WTC11 (cell line): ENCODE data around the gene NEK7.

Source experiments
- CBFB ChIP-seq: sonication (generic); formaldehyde crosslinking; IDR thresholded peaks from 2 replicates; pipeline ENCODE4 v1.8.1; 2022; ENCODE audit warnings: mild to moderate bottlenecking, low read depth, missing genetic modification reagents
- CREM ChIP-seq: sonication (generic); formaldehyde crosslinking; IDR thresholded peaks from 2 replicates; pipeline ENCODE4 v1.8.1; 2022; ENCODE audit warnings: mild to moderate bottlenecking, missing genetic modification reagents, moderate library complexity
- CTCF ChIP-seq: fragments of 200-600 bp; IDR thresholded peaks from 2 replicates; pipeline ENCODE4 v1.8.0; 2022; ENCODE audit warnings: antibody characterized with exemption
- ELF4 ChIP-seq: sonication (generic); formaldehyde crosslinking; IDR thresholded peaks from 2 replicates; pipeline ENCODE4 v1.8.1; 2022; ENCODE audit warnings: low read depth, mild to moderate bottlenecking, moderate library complexity, missing genetic modification reagents
- GTF2I ChIP-seq: fragments of 250-450 bp; sonication (Bioruptor Pico); conservative IDR thresholded peaks from 2 replicates; pipeline ENCODE4 v1.4.0; 2021; ENCODE audit warnings: mild to moderate bottlenecking
- JUN ChIP-seq: sonication (generic); formaldehyde crosslinking; IDR thresholded peaks from 2 replicates; pipeline ENCODE4 v1.8.0; 2023; ENCODE audit warnings: mild to moderate bottlenecking, missing genetic modification reagents
- KAT7 ChIP-seq: sonication (generic); formaldehyde crosslinking; IDR thresholded peaks from 2 replicates; pipeline ENCODE4 v1.8.1; 2023; ENCODE audit warnings: missing genetic modification reagents, mild to moderate bottlenecking, borderline replicate concordance
- NR1H2 ChIP-seq: sonication (generic); formaldehyde crosslinking; IDR thresholded peaks from 2 replicates; pipeline ENCODE4 v1.9.0; 2021; ENCODE audit warnings: mild to moderate bottlenecking, moderate library complexity, missing genetic modification reagents
- NR2C2 ChIP-seq: sonication (generic); formaldehyde crosslinking; IDR thresholded peaks from 2 replicates; pipeline ENCODE4 v1.8.0; 2022; ENCODE audit warnings: mild to moderate bottlenecking, missing genetic modification reagents
- PRDM15 ChIP-seq: sonication (generic); formaldehyde crosslinking; IDR thresholded peaks from 2 replicates; pipeline ENCODE4 v1.8.0; 2022; ENCODE audit warnings: missing genetic modification reagents
- TCF7 ChIP-seq: sonication (generic); formaldehyde crosslinking; IDR thresholded peaks from 2 replicates; pipeline ENCODE4 v1.8.0; 2022; ENCODE audit warnings: mild to moderate bottlenecking, low read depth, missing genetic modification reagents, moderate library complexity
- TP53 ChIP-seq: sonication (generic); formaldehyde crosslinking; IDR thresholded peaks from 2 replicates; pipeline ENCODE4 v1.8.1; 2023; ENCODE audit warnings: mild to moderate bottlenecking, missing genetic modification reagents
- USF2 ChIP-seq: sonication (generic); formaldehyde crosslinking; IDR thresholded peaks from 2 replicates; pipeline ENCODE4 v1.8.1; 2023; ENCODE audit warnings: mild to moderate bottlenecking, missing genetic modification reagents, moderate library complexity
- ZBTB21 ChIP-seq: sonication (generic); formaldehyde crosslinking; IDR thresholded peaks from 2 replicates; pipeline ENCODE4 v1.8.1; 2023; ENCODE audit warnings: mild to moderate bottlenecking, missing genetic modification reagents, borderline replicate concordance

- TF ChIP-seq CBFB (CRISPR knock-in tag) (no peak), CTCF (no peak), PRDM15 (CRISPR knock-in tag) (no peak), TP53 (CRISPR knock-in tag) (no peak), USF2 (no peak), NR1H2 (CRISPR knock-in tag) (no peak), NR2C2 (no peak), JUN (CRISPR knock-in tag) (no peak), KAT7 (no peak), TCF7 (CRISPR knock-in tag) (no peak), CREM (CRISPR knock-in tag) (no peak), ELF4 (no peak), ZBTB21 (CRISPR knock-in tag) (no peak), GTF2I (CRISPR knock-in tag) (no peak)
Observed at GRCh38 chr1:198117267-198117666, 39.5 kb upstream of the NEK7 start.
